NB4 (cell line): ENCODE results near the gene PRRG4.

Experiments used
- POLR2A ChIP-seq: IDR thresholded peaks from 2 replicates; pipeline ENCODE4 v1.6.1; 2011; ENCODE audit warnings: mild to moderate bottlenecking; ENCODE audit not compliant: insufficient read length; ENCODE audit errors: extremely low read depth
- TF ChIP-seq, protein P1 (sequence below): IDR thresholded peaks from one replicate; pipeline ENCODE4 v1.5.1; 2012; ENCODE audit warnings: low read depth, low read length

DNA sequence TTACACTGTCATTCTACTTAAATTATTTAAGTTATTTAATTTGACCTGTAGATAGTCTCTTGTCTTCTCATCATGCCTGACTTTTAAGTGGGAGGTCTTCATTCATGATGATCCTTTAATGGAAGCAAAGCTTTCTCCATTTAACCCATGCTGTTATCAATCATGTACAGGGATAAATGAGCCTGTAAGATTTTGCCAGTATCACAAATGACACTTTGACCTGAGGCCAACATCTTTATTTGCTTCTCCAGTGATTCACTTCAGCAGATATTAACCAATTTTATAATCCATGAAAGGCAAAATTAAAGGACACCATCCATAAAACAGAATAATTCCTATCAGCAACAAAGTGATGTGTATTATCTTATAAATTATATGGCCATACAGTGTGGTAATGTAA is 42.9 kb upstream of the PRRG4 start:
- TF ChIP-seq, protein P1, sequence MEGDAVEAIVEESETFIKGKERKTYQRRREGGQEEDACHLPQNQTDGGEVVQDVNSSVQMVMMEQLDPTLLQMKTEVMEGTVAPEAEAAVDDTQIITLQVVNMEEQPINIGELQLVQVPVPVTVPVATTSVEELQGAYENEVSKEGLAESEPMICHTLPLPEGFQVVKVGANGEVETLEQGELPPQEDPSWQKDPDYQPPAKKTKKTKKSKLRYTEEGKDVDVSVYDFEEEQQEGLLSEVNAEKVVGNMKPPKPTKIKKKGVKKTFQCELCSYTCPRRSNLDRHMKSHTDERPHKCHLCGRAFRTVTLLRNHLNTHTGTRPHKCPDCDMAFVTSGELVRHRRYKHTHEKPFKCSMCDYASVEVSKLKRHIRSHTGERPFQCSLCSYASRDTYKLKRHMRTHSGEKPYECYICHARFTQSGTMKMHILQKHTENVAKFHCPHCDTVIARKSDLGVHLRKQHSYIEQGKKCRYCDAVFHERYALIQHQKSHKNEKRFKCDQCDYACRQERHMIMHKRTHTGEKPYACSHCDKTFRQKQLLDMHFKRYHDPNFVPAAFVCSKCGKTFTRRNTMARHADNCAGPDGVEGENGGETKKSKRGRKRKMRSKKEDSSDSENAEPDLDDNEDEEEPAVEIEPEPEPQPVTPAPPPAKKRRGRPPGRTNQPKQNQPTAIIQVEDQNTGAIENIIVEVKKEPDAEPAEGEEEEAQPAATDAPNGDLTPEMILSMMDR, result no peak
- no peak for TF ChIP-seq POLR2A
